WERI-Rb-1 (cell line): Measurements from ENCODE around the gene ANK2.

Experiments used
- DNase-seq: peaks from one replicate; pipeline ENCODE4 v3.0.0-alpha.2; 2020
- H3K27ac ChIP-seq: fragments of 250-450 bp; sonication (Bioruptor Pico); 2 replicates; pipeline ENCODE4 v1.5.1; 2020; ENCODE audit warnings: mild to moderate bottlenecking, moderate library complexity
- H3K27me3 ChIP-seq: fragments of 250-450 bp; sonication (Bioruptor Pico); 2 replicates; pipeline ENCODE4 v1.5.1; 2021; ENCODE audit warnings: mild to moderate bottlenecking, low read depth, moderate library complexity; ENCODE audit not compliant: insufficient read depth, severe bottlenecking
- H3K36me3 ChIP-seq: fragments of 250-450 bp; sonication (Bioruptor Pico); 2 replicates; pipeline ENCODE4 v1.5.1; 2020; ENCODE audit warnings: mild to moderate bottlenecking, moderate library complexity
- H3K4me3 ChIP-seq: 2 replicates; pipeline ENCODE4 v1.5.1; 2011; ENCODE audit warnings: low read depth, mild to moderate bottlenecking, control low read depth, low read length
- H3K9me3 ChIP-seq: fragments of 250-450 bp; sonication (Bioruptor Pico); 2 replicates; pipeline ENCODE4 v1.5.1; 2021; ENCODE audit warnings: mild to moderate bottlenecking, moderate library complexity; ENCODE audit not compliant: severe bottlenecking
- TF ChIP-seq, protein P1 (sequence below): IDR thresholded peaks from 2 replicates; pipeline ENCODE4 v1.5.1; 2011; ENCODE audit warnings: low read depth, mild to moderate bottlenecking, control low read depth, inconsistent platforms, low read length

The ANK2 gene

GRCh38 chr4:113112338-113112978, 63.0 kb downstream of the ANK2 start:
- TF ChIP-seq, protein P1, sequence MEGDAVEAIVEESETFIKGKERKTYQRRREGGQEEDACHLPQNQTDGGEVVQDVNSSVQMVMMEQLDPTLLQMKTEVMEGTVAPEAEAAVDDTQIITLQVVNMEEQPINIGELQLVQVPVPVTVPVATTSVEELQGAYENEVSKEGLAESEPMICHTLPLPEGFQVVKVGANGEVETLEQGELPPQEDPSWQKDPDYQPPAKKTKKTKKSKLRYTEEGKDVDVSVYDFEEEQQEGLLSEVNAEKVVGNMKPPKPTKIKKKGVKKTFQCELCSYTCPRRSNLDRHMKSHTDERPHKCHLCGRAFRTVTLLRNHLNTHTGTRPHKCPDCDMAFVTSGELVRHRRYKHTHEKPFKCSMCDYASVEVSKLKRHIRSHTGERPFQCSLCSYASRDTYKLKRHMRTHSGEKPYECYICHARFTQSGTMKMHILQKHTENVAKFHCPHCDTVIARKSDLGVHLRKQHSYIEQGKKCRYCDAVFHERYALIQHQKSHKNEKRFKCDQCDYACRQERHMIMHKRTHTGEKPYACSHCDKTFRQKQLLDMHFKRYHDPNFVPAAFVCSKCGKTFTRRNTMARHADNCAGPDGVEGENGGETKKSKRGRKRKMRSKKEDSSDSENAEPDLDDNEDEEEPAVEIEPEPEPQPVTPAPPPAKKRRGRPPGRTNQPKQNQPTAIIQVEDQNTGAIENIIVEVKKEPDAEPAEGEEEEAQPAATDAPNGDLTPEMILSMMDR, result no peak
- H3K27ac ChIP-seq, result no peak overlapping the region

DNA sequence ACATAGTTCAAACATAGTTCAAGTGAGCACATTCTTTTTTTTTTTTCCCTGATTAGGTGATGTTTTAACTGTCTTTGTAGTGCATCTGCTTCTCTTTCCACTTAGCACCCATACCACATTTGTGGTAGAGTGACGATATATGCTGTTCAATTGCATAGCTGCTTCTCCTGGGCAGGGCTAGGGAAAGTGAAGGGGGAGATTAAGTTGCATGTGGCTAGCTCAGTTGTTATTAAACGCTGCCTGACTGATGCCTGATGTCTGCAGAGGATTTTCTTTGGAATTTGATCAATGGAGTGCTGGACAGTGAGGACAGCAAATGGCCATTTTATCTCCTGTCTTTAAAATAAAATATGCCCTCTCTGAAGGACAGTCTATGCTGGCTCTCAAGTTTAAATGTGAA, 63.7 kb downstream of the ANK2 start:
- Histone ChIP-seq H3K27ac (no peak overlapping the region), H3K36me3 (no peaks in the 10 kb centered on the region), H3K27me3 (no peaks in the 10 kb centered on the region), H3K4me3 (no peak overlapping the region), H3K9me3 (no peaks in the 10 kb centered on the region)
- peak; percentile 11 for DNase-seq
- TF ChIP-seq, protein P1, result no peak

More at GRCh38 chr4:113112338-113112978, 63.0 kb downstream of the ANK2 start:
- Histone ChIP-seq H3K36me3 (no peaks in the 10 kb centered on the region), H3K27me3 (no peaks in the 10 kb centered on the region), H3K4me3 (no peak overlapping the region), H3K9me3 (no peaks in the 10 kb centered on the region)
- no peak for DNase-seq

DNA sequence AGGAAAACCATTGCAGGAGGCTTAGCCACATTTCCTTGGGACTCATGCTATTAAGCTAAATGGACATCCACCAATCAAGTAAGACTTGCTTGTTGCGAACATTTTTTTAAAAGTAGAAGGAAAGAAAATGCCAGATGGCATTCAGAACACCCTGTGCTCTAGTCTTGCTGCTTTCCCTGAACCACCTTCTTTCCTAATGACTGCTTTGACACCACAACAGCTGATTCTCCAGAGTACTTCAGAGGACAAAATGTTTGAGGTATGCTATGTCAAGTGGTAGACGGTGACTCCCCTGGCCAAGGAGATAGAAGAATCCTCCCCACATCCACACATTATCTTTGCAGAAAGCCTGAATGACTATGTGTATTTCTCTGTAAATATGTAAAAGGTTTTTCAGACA, 65.4 kb downstream of the ANK2 start:
- DNase-seq, result no peak
- H3K27ac ChIP-seq, result no peak overlapping the region
- H3K9me3 ChIP-seq, result no peaks in the 10 kb centered on the region
- no peaks in the 10 kb centered on the region for H3K27me3 ChIP-seq
- TF ChIP-seq, protein P1, result no peak
- H3K4me3 ChIP-seq, result no peak overlapping the region
- no peaks in the 10 kb centered on the region for H3K36me3 ChIP-seq

DNA sequence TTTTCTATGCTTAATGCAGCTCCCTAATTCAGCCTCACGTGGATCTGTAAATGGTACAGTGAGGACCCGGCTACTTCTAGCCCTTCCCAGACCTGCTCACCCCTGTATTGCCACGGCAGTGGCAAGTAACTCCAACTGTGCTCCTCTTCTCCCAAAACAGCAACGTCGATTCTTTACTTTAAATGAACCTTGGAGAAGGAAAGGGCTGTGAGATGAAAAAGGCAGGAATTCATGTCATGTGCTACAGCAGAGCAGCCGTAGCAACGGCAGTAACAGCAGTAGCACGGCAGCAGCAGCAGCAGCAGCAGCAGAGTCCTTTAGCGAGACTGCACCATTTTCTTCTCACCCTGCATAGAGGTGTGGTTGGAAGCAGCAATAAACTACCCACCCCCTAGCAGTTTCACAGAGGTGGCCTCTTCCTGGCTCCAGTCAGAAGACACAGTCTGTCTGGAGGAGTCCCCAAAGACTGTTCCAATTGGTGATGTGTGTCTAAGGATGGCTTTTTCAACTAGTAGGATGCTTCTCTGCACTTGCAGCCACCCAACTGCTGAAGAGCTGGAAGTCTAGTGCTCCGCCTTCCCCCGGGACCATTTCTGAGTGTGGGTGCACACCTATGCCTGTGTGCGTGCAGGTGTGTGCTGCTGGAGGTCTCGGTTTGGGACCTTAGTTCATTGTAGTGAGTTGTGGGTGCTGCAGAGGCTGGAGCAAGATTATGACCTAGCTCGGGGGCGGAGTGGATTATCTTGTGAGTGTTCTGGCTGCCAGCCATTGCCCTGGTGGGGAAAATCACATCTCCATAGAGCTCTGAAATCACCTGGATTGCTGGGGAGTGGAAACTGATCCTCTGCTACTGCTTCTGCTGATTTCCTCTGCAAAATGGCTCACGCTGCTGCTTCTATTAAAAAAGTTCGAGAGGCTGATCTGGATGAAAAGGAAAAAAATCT, 67.2 kb downstream of the ANK2 start:
- peak; percentile 14 for DNase-seq
- Histone ChIP-seq H3K27me3 (no peaks in the 10 kb centered on the region), H3K9me3 (no peaks in the 10 kb centered on the region), H3K36me3 (no peaks in the 10 kb centered on the region), H3K27ac (no peak overlapping the region), H3K4me3 (no peak overlapping the region)
- TF ChIP-seq, protein P1, result no peak

GRCh38 chr4:113117358-113117702, 67.9 kb downstream of the ANK2 start:
- Histone ChIP-seq H3K4me3 (no peak overlapping the region), H3K27me3 (no peaks in the 10 kb centered on the region), H3K36me3 (no peaks in the 10 kb centered on the region), H3K27ac (no peak overlapping the region), H3K9me3 (no peaks in the 10 kb centered on the region)
- DNase-seq, result no peak
- TF ChIP-seq, protein P1, result no peak
